ENCODE measurements around the gene SEPTIN5. TPM values are rescaled to one million over a fixed set of nuclear protein-coding genes. Genes with fewer than 3 reads are reported as not detected.
A peak's percentile ranks its signal among the peaks of the same experiment; 100 is the strongest.

Gene SEPTIN5
- total and polyA plus RNA-seq, 9 of the 15 experiments (the other 6 are each of a cell fraction or from before 2014, with no cell fraction given): 0.03 to 195 (median 119) TPM

DNA sequence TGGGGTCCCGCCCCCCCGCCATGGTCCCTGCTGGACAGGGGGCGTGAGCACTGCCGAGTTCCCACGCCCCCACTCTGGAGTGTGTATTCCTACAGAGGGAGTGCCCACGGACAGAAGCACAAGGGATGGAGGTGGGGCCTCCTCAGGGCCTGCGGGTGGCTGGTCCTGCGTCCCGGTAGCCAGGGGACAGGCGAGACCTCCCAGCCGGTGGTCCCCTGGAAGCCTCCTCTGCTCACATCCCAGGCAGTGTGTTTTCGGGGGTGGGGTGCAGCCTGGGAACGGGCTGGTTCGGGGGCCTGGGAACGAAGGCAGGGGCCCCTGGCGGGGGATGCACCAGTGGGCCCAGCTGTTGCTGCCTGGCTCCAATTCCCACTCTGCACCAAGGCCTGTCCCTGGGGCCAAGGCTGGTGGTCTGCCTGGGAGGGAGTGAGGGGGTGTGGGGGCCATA is 25.2 kb downstream of the SEPTIN5 start (continued):
- TF ChIP-seq HINFP (tag; conservative IDR thresholded peaks at IDR 0.05; ENCODE audit: low read depth) (no peak), ARID1B (IDR thresholded peaks at IDR 0.05) (no peak), SRSF7 (optimal IDR thresholded peaks at IDR 0.05; ENCODE audit: low read depth, low read length) (no peak), RBM14 (IDR thresholded peaks at IDR 0.05; ENCODE audit: borderline replicate concordance, insufficient read depth, low read depth, low read length) (0 out of 2 replicates have a peak, but pooled peaks have one; percentile 5), CBX2 (IDR thresholded peaks at IDR 0.05; ENCODE audit: insufficient read depth, low read length, poor library complexity, severe bottlenecking) (no peak), ZNF239 (CRISPR knock-in tag; IDR thresholded peaks at IDR 0.05) (no peak), SRSF1 (IDR thresholded peaks at IDR 0.05; ENCODE audit: low read depth, low read length) (no peak), DDX20 (tag; IDR thresholded peaks at IDR 0.05; ENCODE audit: low read depth) (no peak), ELF2 (CRISPR knock-in tag; IDR thresholded peaks at IDR 0.05) (no peak), ESRRB (CRISPR knock-in tag; IDR thresholded peaks at IDR 0.05; ENCODE audit: borderline replicate concordance) (no peak), ZFX (CRISPR knock-in tag; IDR thresholded peaks at IDR 0.05) (no peak), ZNF347 (CRISPR knock-in tag; IDR thresholded peaks at IDR 0.05; ENCODE audit: low read depth) (no peak), POLR3A (IDR thresholded peaks at IDR 0.05; ENCODE audit: borderline replicate concordance, extremely low read depth, insufficient read depth, insufficient read length) (no peak), ZBTB1 (CRISPR knock-in tag; IDR thresholded peaks at IDR 0.05; ENCODE audit: borderline replicate concordance, low read depth) (no peak), TAF1 (IDR thresholded peaks at IDR 0.05; ENCODE audit: control insufficient read depth, extremely low read depth, insufficient read depth, low read length, severe bottlenecking) (no peak), GABPB2 (CRISPR knock-in tag; conservative IDR thresholded peaks at IDR 0.05) (no peak)
- TF ChIP-seq, protein P1, sequence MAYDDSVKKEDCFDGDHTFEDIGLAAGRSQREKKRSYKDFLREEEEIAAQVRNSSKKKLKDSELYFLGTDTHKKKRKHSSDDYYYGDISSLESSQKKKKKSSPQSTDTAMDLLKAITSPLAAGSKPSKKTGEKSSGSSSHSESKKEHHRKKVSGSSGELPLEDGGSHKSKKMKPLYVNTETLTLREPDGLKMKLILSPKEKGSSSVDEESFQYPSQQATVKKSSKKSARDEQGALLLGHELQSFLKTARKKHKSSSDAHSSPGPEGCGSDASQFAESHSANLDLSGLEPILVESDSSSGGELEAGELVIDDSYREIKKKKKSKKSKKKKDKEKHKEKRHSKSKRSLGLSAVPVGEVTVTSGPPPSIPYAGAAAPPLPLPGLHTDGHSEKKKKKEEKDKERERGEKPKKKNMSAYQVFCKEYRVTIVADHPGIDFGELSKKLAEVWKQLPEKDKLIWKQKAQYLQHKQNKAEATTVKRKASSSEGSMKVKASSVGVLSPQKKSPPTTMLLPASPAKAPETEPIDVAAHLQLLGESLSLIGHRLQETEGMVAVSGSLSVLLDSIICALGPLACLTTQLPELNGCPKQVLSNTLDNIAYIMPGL (CRISPR knock-in tag; IDR thresholded peaks at IDR 0.05): 0 out of 2 replicates have a peak, but pooled peaks have one; percentile 3
- TF ChIP-seq, protein P2, sequence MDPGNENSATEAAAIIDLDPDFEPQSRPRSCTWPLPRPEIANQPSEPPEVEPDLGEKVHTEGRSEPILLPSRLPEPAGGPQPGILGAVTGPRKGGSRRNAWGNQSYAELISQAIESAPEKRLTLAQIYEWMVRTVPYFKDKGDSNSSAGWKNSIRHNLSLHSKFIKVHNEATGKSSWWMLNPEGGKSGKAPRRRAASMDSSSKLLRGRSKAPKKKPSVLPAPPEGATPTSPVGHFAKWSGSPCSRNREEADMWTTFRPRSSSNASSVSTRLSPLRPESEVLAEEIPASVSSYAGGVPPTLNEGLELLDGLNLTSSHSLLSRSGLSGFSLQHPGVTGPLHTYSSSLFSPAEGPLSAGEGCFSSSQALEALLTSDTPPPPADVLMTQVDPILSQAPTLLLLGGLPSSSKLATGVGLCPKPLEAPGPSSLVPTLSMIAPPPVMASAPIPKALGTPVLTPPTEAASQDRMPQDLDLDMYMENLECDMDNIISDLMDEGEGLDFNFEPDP (CRISPR knock-in tag; IDR thresholded peaks at IDR 0.05): no peak
- TF ChIP-seq, protein P3, sequence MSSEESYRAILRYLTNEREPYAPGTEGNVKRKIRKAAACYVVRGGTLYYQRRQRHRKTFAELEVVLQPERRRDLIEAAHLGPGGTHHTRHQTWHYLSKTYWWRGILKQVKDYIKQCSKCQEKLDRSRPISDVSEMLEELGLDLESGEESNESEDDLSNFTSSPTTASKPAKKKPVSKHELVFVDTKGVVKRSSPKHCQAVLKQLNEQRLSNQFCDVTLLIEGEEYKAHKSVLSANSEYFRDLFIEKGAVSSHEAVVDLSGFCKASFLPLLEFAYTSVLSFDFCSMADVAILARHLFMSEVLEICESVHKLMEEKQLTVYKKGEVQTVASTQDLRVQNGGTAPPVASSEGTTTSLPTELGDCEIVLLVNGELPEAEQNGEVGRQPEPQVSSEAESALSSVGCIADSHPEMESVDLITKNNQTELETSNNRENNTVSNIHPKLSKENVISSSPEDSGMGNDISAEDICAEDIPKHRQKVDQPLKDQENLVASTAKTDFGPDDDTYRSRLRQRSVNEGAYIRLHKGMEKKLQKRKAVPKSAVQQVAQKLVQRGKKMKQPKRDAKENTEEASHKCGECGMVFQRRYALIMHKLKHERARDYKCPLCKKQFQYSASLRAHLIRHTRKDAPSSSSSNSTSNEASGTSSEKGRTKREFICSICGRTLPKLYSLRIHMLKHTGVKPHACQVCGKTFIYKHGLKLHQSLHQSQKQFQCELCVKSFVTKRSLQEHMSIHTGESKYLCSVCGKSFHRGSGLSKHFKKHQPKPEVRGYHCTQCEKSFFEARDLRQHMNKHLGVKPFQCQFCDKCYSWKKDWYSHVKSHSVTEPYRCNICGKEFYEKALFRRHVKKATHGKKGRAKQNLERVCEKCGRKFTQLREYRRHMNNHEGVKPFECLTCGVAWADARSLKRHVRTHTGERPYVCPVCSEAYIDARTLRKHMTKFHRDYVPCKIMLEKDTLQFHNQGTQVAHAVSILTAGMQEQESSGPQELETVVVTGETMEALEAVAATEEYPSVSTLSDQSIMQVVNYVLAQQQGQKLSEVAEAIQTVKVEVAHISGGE (CRISPR knock-in tag; IDR thresholded peaks at IDR 0.05): no peak
